G401 (cell line): ENCODE data around the gene LGALS12. TPM values are rescaled to one million over a fixed set of nuclear protein-coding genes. Genes with fewer than 3 reads are reported as not detected.
"Not testable (repeated sequence)": the region's sequence is repeated elsewhere in the genome, so short reads cannot be mapped to it uniquely, and the experiment has no call there.

Experiments
- DNase-seq: peaks from one replicate; pipeline ENCODE4 v3.0.0-alpha.2; 2015; ENCODE audit warnings: low spot score
- in situ Hi-C: cut with HindIII; loops from 2 replicates; pipeline ENCODE4 v1.10.0; 2016; ENCODE audit warnings: low sequenced_read_pairs, mixed read lengths
- total RNA-seq: library from RNA; depleted of rRNA; stranded (reverse); fragments of >200 nt; shearing (Covaris generic); gene quantifications from 2 replicates; pipeline ENCODE4 v1.2.3, GENCODE V29; 2014

The LGALS12 gene
- total RNA-seq, 1 experiment from 2014 or later, result not detected

DNA sequence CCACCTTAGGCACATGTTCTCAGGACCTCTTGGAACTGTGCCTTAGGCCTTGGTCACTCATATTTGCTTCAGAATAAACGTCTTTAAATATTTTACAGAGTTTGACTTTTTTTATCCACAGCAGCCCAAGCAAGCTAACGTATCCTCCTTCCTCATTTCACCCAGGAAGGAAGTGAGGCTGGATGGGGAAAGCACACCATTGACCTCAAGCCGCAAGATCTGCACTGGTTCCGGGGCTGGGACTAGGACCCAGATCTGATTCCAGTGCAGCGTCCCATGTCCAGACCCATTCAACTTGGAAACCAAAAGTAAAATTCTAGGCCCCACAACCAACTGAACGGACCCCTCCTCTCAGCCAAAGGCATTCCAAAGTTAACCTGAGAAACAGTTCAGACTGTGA, 2.4 kb upstream of the LGALS12 start:
- no peak for DNase-seq
- in situ Hi-C loops, result no loop called here

DNA sequence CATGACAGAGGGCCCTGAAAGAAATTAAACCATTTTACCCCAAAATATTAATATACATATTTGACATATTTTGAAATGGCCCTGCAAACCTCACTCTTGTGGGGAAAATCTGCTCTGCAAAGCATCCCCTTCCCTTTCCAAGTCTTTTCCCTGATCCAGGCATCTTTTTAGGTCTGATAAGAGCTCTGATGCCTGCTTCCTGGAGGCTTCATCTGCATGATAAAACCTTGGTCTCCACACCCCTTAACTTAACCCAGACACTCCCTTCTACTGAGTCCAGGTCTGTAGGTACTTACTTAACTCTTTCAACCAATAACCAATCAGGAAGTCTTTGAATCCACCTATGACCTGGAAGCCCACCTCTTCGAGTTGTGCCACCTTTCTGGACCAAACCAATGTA, 1.8 kb upstream of the LGALS12 start:
- no peak for DNase-seq
- in situ Hi-C loops, result no loop called here

DNA sequence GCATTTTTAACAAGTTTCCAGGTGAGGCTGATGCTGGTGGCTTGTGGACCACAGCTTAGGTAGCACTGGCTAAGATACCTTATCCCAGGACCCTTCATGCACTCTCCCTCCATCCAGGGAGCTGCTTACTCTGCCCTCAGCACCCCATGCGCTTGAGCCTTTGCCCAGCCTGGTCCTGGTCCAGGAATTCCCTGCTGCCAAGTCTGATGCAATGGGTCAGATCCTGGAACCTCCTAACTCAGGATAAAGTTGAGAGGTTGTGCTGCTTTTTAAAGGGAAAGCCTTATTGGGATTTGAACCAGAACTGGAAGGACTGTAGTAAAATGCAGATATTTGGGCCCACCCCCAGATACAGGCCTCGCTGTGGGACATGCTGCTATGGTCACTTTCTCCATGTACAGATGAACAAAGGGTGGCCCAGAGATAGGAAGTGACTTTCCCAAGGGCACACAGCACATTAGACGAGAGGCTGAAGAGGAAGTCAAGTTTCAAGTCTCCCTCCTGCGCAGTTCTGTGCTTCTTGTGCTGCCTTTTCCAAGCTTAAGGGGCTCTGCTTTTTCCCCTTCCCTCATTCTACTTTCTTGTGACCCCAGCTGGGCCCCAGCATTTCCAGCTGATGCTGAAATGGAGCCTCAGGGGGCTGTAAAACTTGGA, 824 bp upstream of the LGALS12 start:
- DNase-seq, result peak; percentile 12
- in situ Hi-C loops, result no loop called here

DNA sequence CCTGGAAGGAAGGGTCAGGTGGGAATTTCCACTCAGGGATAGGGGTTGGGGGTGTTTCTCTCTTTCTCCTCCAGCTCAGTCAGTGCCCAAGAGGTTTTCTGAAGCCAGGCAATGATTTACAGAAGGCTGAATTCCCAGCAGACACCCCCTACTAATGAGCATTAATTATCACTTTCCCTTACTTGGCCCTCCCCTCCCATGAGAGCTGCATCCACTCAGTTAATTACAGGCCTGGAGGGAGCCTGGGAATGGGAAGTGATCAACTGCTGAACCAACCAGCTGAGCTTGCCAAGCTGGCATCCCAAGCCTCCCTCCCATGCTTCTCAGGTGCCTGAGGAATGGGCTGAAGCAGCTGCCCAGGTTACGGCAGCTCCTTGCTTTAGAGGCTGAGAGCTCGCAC, 992 bp downstream of the LGALS12 start:
- no peak for DNase-seq
- in situ Hi-C loops, result no loop called here

DNA sequence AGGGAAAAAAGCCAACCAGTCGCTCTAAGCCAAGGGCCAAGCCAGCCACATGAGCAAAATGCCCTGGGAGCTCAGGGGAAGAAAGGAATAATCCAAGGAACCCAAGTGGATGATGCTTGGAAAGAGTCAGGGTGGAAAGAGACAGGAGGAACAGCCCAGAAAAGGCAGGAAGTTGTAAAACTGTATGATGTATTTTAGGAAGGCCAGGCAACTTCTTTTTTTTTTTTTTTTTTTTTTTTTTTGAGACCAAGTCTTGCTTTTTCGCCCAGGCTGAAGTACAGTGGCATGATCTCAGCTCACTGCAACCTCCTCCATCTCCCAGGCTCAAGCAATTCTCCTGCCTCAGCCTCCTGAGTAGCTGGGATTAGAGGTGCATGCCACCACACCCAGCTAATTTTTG, 1.6 kb downstream of the LGALS12 start:
- in situ Hi-C loops, result no loop called here
- no peak for DNase-seq

DNA sequence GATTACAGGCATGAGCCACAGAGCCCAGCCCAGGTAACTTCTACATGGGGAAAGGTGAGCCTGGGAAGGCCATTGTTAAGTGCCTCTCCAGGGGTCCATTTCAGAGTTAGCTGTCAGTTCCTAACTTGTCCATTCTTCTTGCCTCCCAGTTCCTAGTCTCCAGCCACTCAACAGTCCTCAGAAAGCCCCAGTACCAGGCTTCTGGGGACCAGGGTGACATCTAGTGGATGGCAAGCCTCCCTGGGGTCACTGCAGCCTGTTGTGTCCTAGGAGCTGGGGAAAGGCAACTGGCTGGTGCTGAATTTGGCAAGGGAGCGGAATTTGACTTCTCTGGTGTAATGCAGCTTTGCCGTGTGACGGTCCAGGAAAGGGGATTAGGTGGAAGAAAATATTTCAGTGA, 2.1 kb downstream of the LGALS12 start:
- peak; percentile 39 for DNase-seq
- in situ Hi-C loops, result no loop called here

DNA sequence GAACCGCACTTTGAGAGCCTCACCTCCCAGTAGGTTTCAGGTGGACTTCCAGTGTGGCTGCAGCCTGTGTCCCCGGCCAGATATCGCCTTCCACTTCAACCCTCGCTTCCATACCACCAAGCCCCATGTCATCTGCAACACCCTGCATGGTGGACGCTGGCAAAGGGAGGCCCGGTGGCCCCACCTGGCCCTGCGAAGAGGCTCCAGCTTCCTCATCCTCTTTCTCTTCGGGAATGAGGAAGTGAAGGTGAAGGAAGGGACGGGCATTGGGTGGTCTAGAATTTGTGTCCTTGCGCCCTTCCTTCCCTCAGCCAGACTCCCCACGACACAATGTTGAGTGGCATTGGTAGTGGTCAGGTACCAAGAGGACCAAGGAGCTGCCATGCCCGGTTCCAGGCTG, 2.9 kb downstream of the LGALS12 start:
- DNase-seq, result no peak
- in situ Hi-C loops, result no loop called here

DNA sequence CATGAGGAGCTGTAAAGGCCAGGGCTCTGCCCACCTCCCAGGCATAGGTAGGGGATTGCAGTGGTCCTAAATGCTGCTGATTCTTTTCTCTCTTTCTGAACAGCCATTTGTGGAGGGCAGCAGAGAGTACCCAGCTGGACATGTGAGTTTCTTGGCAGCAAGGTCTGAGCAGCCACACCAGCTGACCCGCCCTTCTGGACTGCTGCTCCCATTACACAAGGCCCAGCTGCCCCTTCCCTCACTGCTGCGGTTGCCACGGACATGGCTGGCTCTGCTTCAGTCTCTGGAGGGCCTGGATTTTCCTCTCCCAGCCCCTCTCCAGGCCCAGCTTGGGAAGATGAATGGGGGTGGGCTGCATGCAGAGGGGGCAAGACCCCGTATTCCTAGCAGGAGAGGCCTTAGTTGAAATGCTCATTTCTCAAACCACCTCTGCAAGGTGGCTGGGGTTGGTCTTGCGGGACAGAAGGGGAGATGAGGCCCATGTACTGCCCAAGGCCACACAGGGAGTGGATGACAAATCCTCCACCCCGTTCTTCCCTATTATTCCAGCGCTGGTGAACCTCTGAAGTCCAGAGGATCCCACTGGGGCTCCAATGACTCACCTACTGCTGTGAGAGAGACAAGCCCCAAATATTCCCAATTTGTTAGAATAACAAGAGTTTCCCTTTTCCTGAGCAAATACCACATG, 4.6 kb downstream of the LGALS12 start:
- peak; percentile 78 for DNase-seq
- in situ Hi-C loops, result no loop called here

DNA sequence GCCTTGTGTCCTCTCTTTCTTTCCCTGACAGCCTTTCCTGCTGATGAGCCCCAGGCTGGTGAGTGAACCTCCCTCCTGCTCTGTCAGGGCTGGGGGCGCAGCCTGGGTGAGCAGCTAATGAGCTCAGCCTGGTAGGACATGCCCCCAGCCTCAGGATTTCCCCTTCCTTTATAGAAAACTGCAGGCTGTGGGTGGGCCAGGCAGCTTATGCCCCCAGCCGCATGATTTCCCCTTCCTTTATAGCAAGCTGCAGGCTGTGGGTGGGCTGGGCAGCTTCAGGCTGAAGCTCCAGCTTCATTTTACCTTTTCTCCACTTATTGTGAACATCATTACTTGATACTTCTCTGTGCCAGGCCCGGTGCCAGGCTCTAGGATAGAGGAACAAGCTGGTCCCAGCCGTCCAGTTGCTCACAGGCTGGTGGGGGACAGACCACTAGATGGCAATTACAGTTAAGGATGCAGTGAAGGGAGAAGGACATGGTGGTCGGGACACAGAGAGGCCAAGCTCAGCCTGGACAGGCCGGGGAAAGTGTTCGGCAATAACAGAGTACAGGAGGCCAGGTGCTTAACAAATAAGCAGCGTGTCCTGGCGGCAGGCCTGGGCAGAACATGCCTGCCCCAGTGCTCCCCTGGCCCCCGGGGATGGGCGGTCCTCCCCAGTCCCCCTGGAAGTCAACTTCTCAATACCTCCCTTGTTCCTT, 5.3 kb downstream of the LGALS12 start:
- in situ Hi-C loops, result no loop called here
- no peak for DNase-seq

DNA sequence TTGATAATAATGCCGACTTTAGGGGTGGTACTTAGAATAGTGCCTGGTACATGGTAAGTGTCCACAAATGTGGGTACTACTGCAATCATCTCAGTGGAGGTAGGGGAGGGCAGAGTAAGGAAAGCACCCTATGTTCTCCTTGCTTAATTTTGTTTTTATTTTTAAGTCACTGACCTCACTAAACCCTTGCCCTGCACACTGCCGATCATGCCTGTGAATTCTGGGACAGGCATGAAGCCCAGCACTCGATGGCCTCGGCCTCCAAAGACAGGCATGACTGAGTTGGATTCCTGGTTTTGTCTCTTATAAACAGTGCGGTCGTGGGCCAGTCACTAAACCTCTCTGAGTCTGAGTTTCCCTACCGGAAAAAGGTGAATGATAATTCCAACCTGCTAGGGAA, 6.9 kb downstream of the LGALS12 start:
- in situ Hi-C loops, result no loop called here
- DNase-seq, result no peak

DNA sequence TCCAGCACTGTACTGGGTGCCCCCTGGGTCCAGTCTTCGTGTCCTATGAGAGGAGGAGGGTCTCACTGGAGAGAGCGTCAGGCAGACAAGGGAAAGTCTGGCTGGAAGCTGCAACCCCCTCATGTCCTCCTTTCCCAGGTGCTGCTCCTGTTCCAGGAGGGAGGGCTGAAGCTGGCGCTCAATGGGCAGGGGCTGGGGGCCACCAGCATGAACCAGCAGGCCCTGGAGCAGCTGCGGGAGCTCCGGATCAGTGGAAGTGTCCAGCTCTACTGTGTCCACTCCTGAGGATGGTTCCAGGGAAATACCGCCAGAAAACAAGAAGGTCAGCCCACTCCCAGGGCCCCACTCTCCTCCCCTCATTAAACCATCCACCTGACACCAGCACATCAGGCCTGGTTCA, 10.2 kb downstream of the LGALS12 start:
- in situ Hi-C loops, result no loop called here
- no peak for DNase-seq

DNA sequence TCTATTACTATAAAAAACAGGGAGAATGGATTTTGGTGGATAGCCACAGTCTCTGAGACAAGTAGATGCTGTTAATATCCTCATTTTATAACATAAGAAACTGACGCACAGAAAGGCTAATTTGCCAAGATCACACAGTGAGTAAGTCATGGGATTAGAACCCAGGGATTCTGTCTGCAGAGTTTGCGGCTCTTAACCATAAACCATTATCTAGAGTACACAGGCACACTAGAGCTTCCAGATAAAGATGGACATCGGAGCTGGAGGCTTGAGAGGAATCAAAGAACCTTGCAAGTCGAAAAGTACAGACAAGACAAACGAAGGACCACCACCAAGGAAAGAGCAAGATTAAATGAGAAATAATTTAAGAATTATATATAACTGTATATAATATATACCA, 11.3 kb downstream of the LGALS12 start:
- in situ Hi-C loops, result no loop called here

DNA sequence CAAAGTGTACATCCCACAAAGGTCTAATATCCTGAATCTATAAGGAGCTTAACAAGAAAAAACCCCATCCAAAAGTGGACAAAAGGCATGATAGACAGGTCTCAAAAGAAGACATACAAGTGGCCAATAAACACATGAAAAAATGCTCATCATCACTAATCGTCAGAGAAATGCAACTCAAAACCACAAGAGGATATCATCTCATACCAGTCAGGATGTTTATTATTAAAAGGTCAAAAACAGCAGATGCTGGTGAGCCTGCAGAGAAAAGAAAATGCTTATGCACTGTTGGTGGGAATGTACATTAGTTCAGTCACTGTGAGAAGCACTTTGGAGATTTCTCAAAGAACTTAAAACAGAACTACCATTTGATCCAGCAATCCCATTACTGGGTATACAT, 12.7 kb downstream of the LGALS12 start:
- no peak for DNase-seq
- in situ Hi-C loops, result no loop called here

More for the DNA sequence above, 11.3 kb downstream of the LGALS12 start:
- no peak for DNase-seq

DNA sequence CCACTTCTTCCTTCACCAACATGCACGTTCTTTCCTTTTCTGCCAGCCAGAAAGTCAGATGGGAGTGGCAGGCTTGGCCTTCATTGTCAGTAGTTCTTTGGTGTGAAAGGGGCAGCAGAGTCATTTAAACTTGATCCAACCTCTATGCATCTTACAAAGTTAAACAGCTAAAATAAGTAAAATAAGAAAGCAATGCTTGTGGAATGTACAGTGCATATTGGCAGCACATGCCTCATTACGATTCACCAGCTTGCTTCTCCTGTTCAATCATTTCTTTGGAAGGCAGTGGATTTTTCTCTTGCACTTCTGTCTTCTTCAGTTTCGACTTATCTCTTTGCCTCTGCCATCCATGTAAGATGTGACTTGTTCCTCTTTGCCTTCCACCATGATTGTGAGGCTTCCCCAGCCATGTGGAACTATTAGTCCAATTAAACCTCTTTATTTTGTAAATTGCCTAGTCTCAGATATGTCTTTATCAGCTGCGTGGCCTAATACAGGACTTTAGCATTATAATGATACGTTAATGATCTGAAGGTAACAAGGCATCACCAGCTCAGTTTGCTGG, 14.8 kb downstream of the LGALS12 start:
- in situ Hi-C loops, result no loop called here
- DNase-seq, result no peak

DNA sequence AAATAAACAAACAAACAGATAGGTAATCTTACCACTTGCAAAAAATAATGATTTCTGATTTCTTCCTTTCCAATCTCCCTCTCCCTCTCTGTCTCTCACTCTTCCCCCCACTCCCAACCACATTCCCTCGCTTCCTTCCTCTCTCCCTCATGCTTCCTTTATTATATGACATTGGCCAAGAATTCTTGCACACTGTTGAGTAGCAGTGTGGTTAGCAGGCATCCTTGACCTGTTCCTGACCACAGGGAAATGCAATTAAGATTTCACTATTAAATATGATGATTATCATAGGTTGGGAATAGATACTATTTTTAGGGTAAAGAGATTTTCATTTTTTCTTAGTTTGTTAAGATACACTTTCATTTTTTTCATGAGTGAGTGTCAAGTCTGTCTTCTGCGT, 16.0 kb downstream of the LGALS12 start:
- no peak for DNase-seq
- in situ Hi-C loops, result no loop called here

DNA sequence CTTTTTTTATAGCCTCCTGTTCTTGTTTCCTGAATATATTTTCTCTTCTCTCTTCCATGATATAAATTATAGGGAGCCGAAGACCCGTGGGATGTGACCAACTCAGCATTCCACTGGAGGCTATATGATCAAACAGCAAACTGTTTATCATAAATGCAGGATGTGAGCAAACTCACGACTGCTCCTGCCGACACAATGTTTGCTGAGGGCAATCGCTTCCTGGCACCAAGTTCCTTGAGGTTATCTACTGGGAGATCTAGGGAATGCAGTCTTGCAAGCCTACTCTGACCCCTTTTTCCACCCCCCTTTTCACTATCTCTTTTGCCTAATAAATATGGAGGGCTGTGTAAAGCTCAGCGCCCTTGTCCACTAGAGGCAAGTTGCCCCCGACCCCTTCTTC, 17.3 kb downstream of the LGALS12 start:
- DNase-seq, result no peak
- in situ Hi-C loops, result no loop called here

DNA sequence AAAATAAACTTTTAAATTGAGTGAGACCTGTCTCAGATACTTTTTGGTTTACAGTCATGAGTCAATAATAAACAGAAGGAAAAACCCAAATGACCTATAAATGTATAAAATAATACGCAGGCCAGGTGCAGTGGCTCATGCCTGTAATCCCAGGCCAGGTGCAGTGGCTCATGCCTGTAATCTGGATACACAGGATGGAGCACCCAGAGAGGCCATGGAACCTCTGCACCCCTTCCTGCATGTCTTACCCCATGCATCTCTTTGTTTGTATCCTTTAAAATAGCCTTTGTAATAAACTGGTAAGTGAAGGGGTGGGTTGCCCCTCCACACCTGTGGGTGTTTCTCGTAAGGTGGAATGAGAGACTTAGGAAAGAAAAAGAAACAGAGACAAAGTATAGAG, 21.8 kb downstream of the LGALS12 start:
- no peak for DNase-seq
- in situ Hi-C loops, result no loop called here

DNA sequence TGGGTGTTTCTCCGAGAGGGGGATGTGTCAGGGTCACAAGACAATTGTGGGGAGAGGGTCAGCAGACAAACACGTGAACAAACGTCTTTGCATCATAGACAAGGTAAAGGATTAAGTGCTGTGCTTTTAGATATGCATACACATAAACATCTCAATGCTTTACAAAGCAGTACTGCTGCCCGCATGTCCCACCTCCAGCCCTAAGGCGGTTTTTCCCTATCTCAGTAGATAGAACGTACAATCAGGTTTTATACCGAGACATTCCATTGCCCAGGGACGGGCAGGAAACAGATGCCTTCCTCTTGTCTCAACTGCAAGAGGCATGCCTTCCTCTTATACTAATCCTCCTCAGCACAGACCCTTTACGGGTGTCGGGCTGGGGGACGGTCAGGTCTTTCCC, 22.3 kb downstream of the LGALS12 start:
- DNase-seq, in situ Hi-C loops: not testable (repeated sequence)

DNA sequence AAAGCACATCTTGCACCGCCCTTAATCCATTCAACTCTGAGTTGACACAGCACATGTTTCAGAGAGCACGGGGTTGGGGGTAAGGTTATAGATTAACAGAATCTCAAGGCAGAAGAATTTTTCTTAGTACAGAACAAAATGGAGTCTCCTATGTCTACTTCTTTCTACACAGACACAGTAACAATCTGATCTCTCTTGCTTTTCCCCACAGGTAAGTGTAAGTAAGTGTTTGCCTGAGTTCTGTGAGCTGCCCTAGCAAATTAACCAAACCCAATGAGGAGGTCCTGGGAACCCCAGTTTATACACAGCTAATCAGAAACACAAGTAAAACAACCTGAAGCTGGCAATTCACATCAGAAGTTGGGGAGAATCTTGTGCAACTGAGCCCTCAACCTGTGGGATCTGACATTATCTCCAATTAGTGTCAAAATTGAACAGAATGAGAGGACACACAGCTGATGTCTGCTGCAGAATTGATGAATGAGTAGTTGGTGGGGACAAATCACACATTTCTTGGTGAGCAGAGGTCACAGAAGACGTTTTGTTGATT, 22.9 kb downstream of the LGALS12 start:
- DNase-seq, in situ Hi-C loops: not testable (repeated sequence)

DNA sequence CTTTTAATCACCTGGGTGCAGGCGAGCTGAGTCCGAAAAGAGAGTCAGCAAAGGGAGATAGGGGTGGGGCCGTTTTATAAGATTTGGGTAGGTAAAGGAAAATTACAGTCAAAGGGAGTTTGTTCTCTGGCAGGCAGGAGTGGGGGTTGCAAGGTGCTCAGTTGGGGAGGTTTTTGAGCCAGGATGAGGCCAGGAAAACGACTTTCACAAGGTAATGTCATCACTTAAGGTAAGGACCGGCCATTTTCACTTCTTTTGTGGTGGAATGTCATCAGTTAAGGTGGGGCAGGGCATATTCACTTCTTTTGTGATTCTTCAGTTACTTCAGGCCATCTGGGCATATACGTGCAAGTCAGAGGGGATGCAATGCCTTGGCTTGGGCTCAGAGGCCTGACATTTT, 23.5 kb downstream of the LGALS12 start:
- DNase-seq, in situ Hi-C loops: not testable (repeated sequence)
